Astrocyte of the cerebellum (primary cell): Measurements from ENCODE around the gene ADARB2.

Experiments used
- DNase-seq: peaks from one replicate; pipeline ENCODE4 v3.0.0-alpha.2; 2011; ENCODE audit warnings: low read depth
- H3K4me3 ChIP-seq: 2 replicates; pipeline ENCODE4 v1.5.1; 2011; ENCODE audit warnings: mild to moderate bottlenecking, low read depth, low read length, moderate library complexity
- CTCF ChIP-seq: IDR thresholded peaks from 2 replicates; pipeline ENCODE4 v1.5.1; 2012; ENCODE audit warnings: low read length, low read depth, moderate library complexity, mild to moderate bottlenecking; ENCODE audit errors: missing control alignments
- in situ Hi-C: cut with HindIII; loops from 2 replicates; pipeline ENCODE4 v1.10.0; 2017; ENCODE audit warnings: low sequenced_read_pairs

The ADARB2 gene

GRCh38 chr10:1674501-1674900, 62.8 kb downstream of the ADARB2 start:
- H3K4me3 ChIP-seq, result no peak overlapping the region
- TF ChIP-seq CTCF, result no peak
- in situ Hi-C loops, result no loop called here
- DNase-seq, result no peak

- H3K4me3 ChIP-seq, result no peak overlapping the region
- in situ Hi-C loops, result no loop called here
- no peak for TF ChIP-seq CTCF
- DNase-seq, result no peak
Observed at GRCh38 chr10:1673568-1674345, 63.6 kb downstream of the ADARB2 start.

GRCh38 chr10:1672001-1672781, 65.1 kb downstream of the ADARB2 start:
- no peak for TF ChIP-seq CTCF
- in situ Hi-C loops, result no loop called here
- no peak for DNase-seq
- no peak overlapping the region for H3K4me3 ChIP-seq

GRCh38 chr10:1671366-1672000, 65.8 kb downstream of the ADARB2 start:
- H3K4me3 ChIP-seq, result no peak overlapping the region
- in situ Hi-C loops, result no loop called here
- no peak for DNase-seq
- TF ChIP-seq CTCF, result no peak

GRCh38 chr10:1670541-1671365, 66.6 kb downstream of the ADARB2 start:
- in situ Hi-C loops, result no loop called here
- DNase-seq, result no peak
- no peak for TF ChIP-seq CTCF
- H3K4me3 ChIP-seq, result no peak overlapping the region

GRCh38 chr10:1669433-1669832, 67.9 kb downstream of the ADARB2 start:
- H3K4me3 ChIP-seq, result no peak overlapping the region
- DNase-seq, result no peak
- in situ Hi-C loops, result no loop called here
- TF ChIP-seq CTCF, result no peak
